Ovary (tissue), 9 donors: ENCODE results near the gene LSM12. TPM values are rescaled to one million over a fixed set of nuclear protein-coding genes. Genes with fewer than 3 reads are reported as not detected.

ENCODE experiments used
- DNase-seq, 5 donors: peaks; one replicate each; pipeline ENCODE4 v3.0.0-alpha.2; 2019 to 2020
- H3K27ac ChIP-seq, 2 donors: fragments of 200-600 bp; one replicate each; pipeline versions ENCODE4 v1.5.1 to v1.8.0; 2019 to 2022
- H3K27me3 ChIP-seq: fragments of 200-600 bp; one replicate; pipeline ENCODE4 v1.8.0; 2022
- H3K36me3 ChIP-seq: fragments of 200-600 bp; sonication (generic); one replicate; pipeline ENCODE4 v1.5.1; 2019
- H3K4me1 ChIP-seq: one replicate; pipeline ENCODE4 v1.8.1; 2013; ENCODE audit warnings: mild to moderate bottlenecking, moderate library complexity; ENCODE audit not compliant: insufficient read depth
- H3K4me3 ChIP-seq: fragments of 200-600 bp; sonication (generic); one replicate; pipeline ENCODE4 v1.5.1; 2017
- H3K9me3 ChIP-seq, 2 donors: fragments of 200-600 bp in 1 of 2; sonication (generic) in 1 of 2; one replicate each; pipeline versions ENCODE4 v1.5.1 to v1.8.1; 2013 to 2019; ENCODE audit warnings: mild to moderate bottlenecking in 1 of 2, moderate library complexity in 1 of 2
- CTCF ChIP-seq, 3 donors: fragments of 450-650 bp in 2 of 3; fragments of 200-600 bp in 1 of 3; IDR thresholded peaks; one replicate each; pipeline versions ENCODE4 v1.5.1 to v1.8.0; 2016 to 2022; ENCODE audit warnings: antibody characterized with exemption in 3 of 3, mild to moderate bottlenecking in 1 of 3
- EP300 ChIP-seq: sonication (generic); formaldehyde crosslinking; IDR thresholded peaks from one replicate; pipeline ENCODE4 v1.6.1; 2017; ENCODE audit warnings: antibody characterized with exemption
- POLR2A ChIP-seq: fragments of 450-650 bp; IDR thresholded peaks from one replicate; pipeline ENCODE4 v1.6.1; 2017; ENCODE audit warnings: antibody characterized with exemption, mild to moderate bottlenecking, moderate library complexity
- WGBS, 3 donors: extraction: QIAGEN DNeasy Blood & Tissue Kit in 1 of 3; methylation state at CpG; one replicate each; pipeline versions ENCODE4 v1.1.5 to v1.1.7; 2013 to 2017; 5-methylcytosine and 5-hydroxymethylcytosine counted together
- intact Hi-C, 4 donors: fragments of 100-400 bp; cut with DNase I; formaldehyde crosslinking; loops; one replicate each; pipeline versions ENCODE4 v1.11.0 to v1.15.1; 2022 to 2023
- polyA plus RNA-seq, 2 donors: library from polyadenylated mRNA; stranded (reverse); fragments of 200-250 nt in 1 of 2; fragments of 350-450 nt in 1 of 2; fragmentation: Illumina TruSeq in 1 of 2; extraction: RNeasy Lipid Tissue Mini Kit (QIAGEN cat#74804) in 1 of 2; gene quantifications; one replicate each; pipeline ENCODE4 v1.2.3, GENCODE V29; 2013 to 2014
- total RNA-seq, 7 donors: library from RNA; depleted of rRNA in 2 of 7; stranded (reverse); fragments of >200 nt in 2 of 7; fragmentation: NEBNext Ultra II Directional in 3 of 7; extraction: Animal tissue kit (Norgen Biotek cat#: 25700) in 3 of 7; gene quantifications; one replicate each; pipeline versions ENCODE4 v1.1.0 to v1.2.4, GENCODE V29; 2016 to 2023
- donor health status: DM: no; HTN: no; CAD: no; lungs with moderate emphysema.
- donor health status: DM: no; HTN: no; CAD: no.
- donor health status: Bipolar disorder and iron deficiency.
- donor health status: DM: yes; HTN: yes; CAD: no.
- donor health status: DM: no; HTN: no; CAD: no.
- donor health status: DM: yes; HTN: yes; CAD: no.

The LSM12 gene
- total and polyA plus RNA-seq, 9 donors = 17.1 to 54.6 (median 36.4) TPM

- TF ChIP-seq POLR2A (no peak), EP300 (no peak), CTCF (IDR thresholded peaks at IDR 0.05) (no peak)
- Histone ChIP-seq H3K27me3 (no peaks in the 10 kb centered on the region), H3K36me3 (no peaks in the 10 kb centered on the region), H3K27ac (no peak overlapping the region), H3K4me3 (no peak overlapping the region), H3K9me3 (no peaks in the 10 kb centered on the region), H3K4me1 (peaks cover 10% of the 10 kb centered on the region)
- intact Hi-C loops = no loop called here
- no peak for DNase-seq
- WGBS, 3 donors = 53 to 73% (median 56%) methylated on average over 3 of the region's 3 CpGs
These were observed 54.1 kb downstream of the LSM12 start for GRCh38 chr17:44012391-44012790.

GRCh38 chr17:44011876-44012275 lies 54.6 kb downstream of the LSM12 start:
- intact Hi-C loops = no loop called here
- Histone ChIP-seq H3K9me3 (no peaks in the 10 kb centered on the region), H3K4me3 (no peak overlapping the region), H3K27me3 (no peaks in the 10 kb centered on the region), H3K4me1 (peaks cover 10% of the 10 kb centered on the region), H3K36me3 (no peaks in the 10 kb centered on the region), H3K27ac (no peak overlapping the region)
- no peak for DNase-seq
- WGBS, 3 donors = 79 to 86% (median 86%) methylated on average over 9 of the region's 9 CpGs
- TF ChIP-seq CTCF (IDR thresholded peaks at IDR 0.05) = no peak
- no peak for TF ChIP-seq EP300
- TF ChIP-seq POLR2A = no peak

GRCh38 chr17:44010966-44011647 lies 55.4 kb downstream of the LSM12 start:
- intact Hi-C loops = no loop called here
- H3K4me3 ChIP-seq = no peak overlapping the region
- TF ChIP-seq POLR2A (no peak), EP300 (no peak), CTCF (IDR thresholded peaks at IDR 0.05) (no peak)
- 52 to 60% (median 55%) methylated on average over 4 of the region's 4 CpGs for whole genome bisulfite sequencing, 3 donors
- no peak overlapping the region for H3K27ac ChIP-seq
- no peaks in the 10 kb centered on the region for H3K9me3 ChIP-seq
- H3K27me3 ChIP-seq = no peaks in the 10 kb centered on the region
- no peaks in the 10 kb centered on the region for H3K36me3 ChIP-seq
- DNase-seq = no peak
- H3K4me1 ChIP-seq = peaks cover 13% of the 10 kb centered on the region

- Histone ChIP-seq H3K27ac (no peak overlapping the region), H3K9me3 (no peaks in the 10 kb centered on the region), H3K27me3 (peaks cover 2% of the 10 kb centered on the region), H3K4me3 (no peak overlapping the region), H3K4me1 (peaks cover 10% of the 10 kb centered on the region), H3K36me3 (no peaks in the 10 kb centered on the region)
- intact Hi-C loops = loop anchor here in 1 of 4 donors (5.0 kb wide), 1 partner anchor 34 kb away; no protein-coding TSS in a partner anchor
- no peak for TF ChIP-seq POLR2A
- no peak for TF ChIP-seq CTCF (IDR thresholded peaks at IDR 0.05)
- no peak for TF ChIP-seq EP300
- DNase-seq = no peak
- WGBS, 3 donors = 68 to 72% (median 68%) methylated on average over 6 of the region's 6 CpGs
These were observed 58.1 kb downstream of the LSM12 start for GRCh38 chr17:44008205-44008909.
